GM12878 (cell line): ENCODE measurements around the gene CACNA1G. TPM values are rescaled to one million over a fixed set of nuclear protein-coding genes. Genes with fewer than 3 reads are reported as not detected.

Source experiments
- ATAC-seq: fragments of 200-7000 bp; cut with Tn5 transposase; 3 replicates; pipeline ENCODE4 v1.9.1; 2020; ENCODE audit warnings: mild to moderate bottlenecking, moderate library complexity
- BruUV-seq: library from RNA; stranded (reverse); fragments of 400-500 nt; replicated peaks from 2 replicates; lab custom pipeline; 2021; lab: Mats Ljungman, UMichigan
- CTCF ChIA-PET: fragments of 300-600 bp; sonication (Branson Sonifier 250); formaldehyde crosslinking; extraction: SDS; loops from one replicate; lab custom pipeline; 2021; ENCODE audit warnings: inconsistent platforms; lab: Yijun Ruan, JAX
- POLR2A ChIA-PET: fragments of 350-600 bp; formaldehyde crosslinking; extraction: SDS; loops from one replicate; lab custom pipeline; 2021; ENCODE audit warnings: inconsistent platforms; lab: Charles Lee
- RAD21 ChIA-PET: fragments of 300-600 bp; sonication (Branson Sonifier 250); formaldehyde crosslinking; loops from one replicate; lab custom pipeline; 2023; ENCODE audit warnings: antibody characterized with exemption; ENCODE audit not compliant: unreplicated experiment; lab: Charles Lee
- SMC1A ChIA-PET: fragments of 300-600 bp; sonication (Branson Sonifier 250); formaldehyde crosslinking; loops from one replicate; lab custom pipeline; 2023; ENCODE audit not compliant: unreplicated experiment, uncharacterized antibody; lab: Charles Lee
- DNase-seq: peaks from one replicate; pipeline ENCODE4 v3.0.0-alpha.2; 2011; ENCODE audit warnings: low read depth, low spot score
- FAIRE-seq: peaks from 3 replicates; lab custom pipeline; 2011; peaks lifted over from hg19 to GRCh38; lab: Jason Lieb, UNC
- H2AFZ ChIP-seq: 2 replicates; pipeline ENCODE4 v1.6.0; 2011; ENCODE audit warnings: low read depth, low read length, control low read depth; ENCODE audit not compliant: control insufficient read depth
- H3K27ac ChIP-seq: 2 replicates; pipeline ENCODE4 v1.5.1; 2011; ENCODE audit warnings: control low read depth; ENCODE audit not compliant: control insufficient read depth, insufficient read depth
- H3K27me3 ChIP-seq, 2 experiments: replicated peaks in 1 of 2; 2 replicates each; pipeline versions ENCODE4 v1.6.0 to v1.6.1; 2011; ENCODE audit warnings: low read length in 1 of 2; ENCODE audit not compliant: control insufficient read depth in 2 of 2, insufficient read depth in 2 of 2
- H3K36me3 ChIP-seq, 2 experiments: 2 replicates each; pipeline ENCODE4 v1.5.1; 2011; ENCODE audit warnings: low read length in 1 of 2; ENCODE audit not compliant: control insufficient read depth in 2 of 2, insufficient read depth in 2 of 2
- H3K4me1 ChIP-seq: 2 replicates; pipeline ENCODE4 v1.6.1; 2011; ENCODE audit warnings: mild to moderate bottlenecking, low read length, moderate library complexity, mixed read lengths; ENCODE audit not compliant: control insufficient read depth, insufficient read depth
- H3K4me2 ChIP-seq: 2 replicates; pipeline ENCODE4 v1.6.0; 2011; ENCODE audit warnings: control low read depth; ENCODE audit not compliant: control insufficient read depth, insufficient read depth
- H3K4me3 ChIP-seq: fragments of 200-600 bp; sonication (generic); 2 replicates; pipeline ENCODE4 v1.5.1; 2016
- H3K79me2 ChIP-seq: 2 replicates; pipeline ENCODE4 v1.6.0; 2011; ENCODE audit warnings: low read length; ENCODE audit not compliant: control insufficient read depth, insufficient read depth
- H3K9ac ChIP-seq: 2 replicates; pipeline ENCODE4 v1.8.0; 2011; ENCODE audit warnings: low read length, control low read depth, mixed read lengths; ENCODE audit not compliant: control insufficient read depth, insufficient read depth
- H3K9me3 ChIP-seq: replicated peaks from 3 replicates; pipeline ENCODE4 v1.5.1; 2011; ENCODE audit warnings: mild to moderate bottlenecking, low read length; ENCODE audit not compliant: control insufficient read depth, insufficient read depth
- H4K20me1 ChIP-seq: 2 replicates; pipeline ENCODE4 v1.6.0; 2011; ENCODE audit not compliant: control insufficient read depth, insufficient read depth
- IKZF1 ChIP-seq: fragments of 450-650 bp; conservative IDR thresholded peaks from 2 replicates; pipeline ENCODE4 v1.6.1; 2017; ENCODE audit warnings: antibody characterized with exemption, mild to moderate bottlenecking
- KAT2A ChIP-seq: conservative IDR thresholded peaks from 2 replicates; pipeline ENCODE4 v1.6.1; 2011; ENCODE audit warnings: low read depth, low read length; ENCODE audit not compliant: control insufficient read depth
- NFXL1 ChIP-seq: fragments of 450-650 bp; IDR thresholded peaks from 2 replicates; pipeline ENCODE4 v1.6.1; 2017; ENCODE audit warnings: antibody characterized with exemption, mild to moderate bottlenecking, borderline replicate concordance
- SIN3A ChIP-seq: IDR thresholded peaks from 2 replicates; pipeline ENCODE4 v1.6.1; 2012; ENCODE audit warnings: low read depth, low read length, improper control_type of control experiment
- WGBS: methylation state at CpG from one replicate; pipeline ENCODE4 v1.1.6; 2016; ENCODE audit warnings: low lambda C conversion rate; ENCODE audit not compliant: insufficient replicate concordance, insufficient coverage; ENCODE audit errors: missing lambda C conversion rate; 5-methylcytosine and 5-hydroxymethylcytosine counted together
- in situ Hi-C: fragments of 300-500 bp; cut with MboI; formaldehyde crosslinking; loops from 9 replicates; pipeline ENCODE4 v1.14.3; 2018; ENCODE audit warnings: mixed read lengths
- intact Hi-C: fragments of 100-400 bp; cut with micrococcal nuclease; formaldehyde crosslinking; loops from one replicate; pipeline ENCODE4 v1.14.2; 2022; ENCODE audit not compliant: unreplicated experiment
- polyA plus RNA-seq, 11 experiments: library from polyadenylated mRNA; depleted of rRNA in 4 of 11; unstranded in 6 of 11; stranded (reverse) in 5 of 11; fragments of >200 nt; fragmentation: Nextera tagmentation in 4 of 11; fragmentation: Illumina TruSeq in 1 of 11; extraction: Ambion mirVana in 4 of 11; extraction: Trizol in 1 of 11; gene quantifications; 1 replicate in 1 of 11; 2 replicates in 10 of 11; pipeline versions ENCODE4 v1.2.1 to v1.2.3, GENCODE V29; 2011 to 2016; ENCODE audit warnings: inconsistent platforms in 2 of 11, missing spikeins in 2 of 11, low read depth in 1 of 11
- total RNA-seq, 4 experiments: library from RNA; depleted of rRNA in 3 of 4; stranded (reverse); fragments of >200 nt in 3 of 4; fragmentation: Illumina TruSeq in 1 of 4; extraction: Trizol in 1 of 4; gene quantifications; 2 replicates each; pipeline versions ENCODE4 v1.2.1 to v1.2.3, GENCODE V29; 2013 to 2021
- TF ChIP-seq, protein P1 (sequence below): fragments of 450-650 bp; IDR thresholded peaks from 2 replicates; pipeline ENCODE4 v1.6.1; 2017; ENCODE audit warnings: mild to moderate bottlenecking, moderate library complexity
- TF ChIP-seq, protein P2 (sequence below): fragments of 450-650 bp; formaldehyde crosslinking; IDR thresholded peaks from 2 replicates; pipeline ENCODE4 v1.5.0; 2022; ENCODE audit warnings: mild to moderate bottlenecking, missing genetic modification characterization

The CACNA1G gene
- total and polyA plus RNA-seq, 10 of the 15 experiments (the other 5 are each of a cell fraction or from before 2014, with no cell fraction given), result 0.03 to 0.15 TPM; not detected in 8

DNA sequence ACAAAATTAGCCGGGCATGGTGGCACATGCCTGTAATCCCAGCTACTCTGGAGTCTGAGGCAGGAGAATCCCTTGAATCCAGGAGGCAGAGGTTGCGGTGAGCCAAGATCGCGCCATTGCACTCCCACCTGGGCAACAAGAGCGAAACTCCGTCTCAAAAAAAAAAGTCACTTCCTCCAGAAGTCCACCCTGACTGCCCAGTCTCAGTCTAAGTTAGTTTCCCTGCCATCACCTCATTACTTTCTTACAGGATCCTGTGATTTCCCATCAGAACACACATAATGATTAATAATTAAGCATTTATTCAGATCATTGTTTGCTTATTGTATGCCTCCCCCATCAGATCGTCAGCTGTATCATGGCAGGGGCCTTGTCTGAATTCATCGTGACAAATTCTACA lies 105.8 kb downstream of the CACNA1G start (continued):
- TF ChIP-seq, protein P1, sequence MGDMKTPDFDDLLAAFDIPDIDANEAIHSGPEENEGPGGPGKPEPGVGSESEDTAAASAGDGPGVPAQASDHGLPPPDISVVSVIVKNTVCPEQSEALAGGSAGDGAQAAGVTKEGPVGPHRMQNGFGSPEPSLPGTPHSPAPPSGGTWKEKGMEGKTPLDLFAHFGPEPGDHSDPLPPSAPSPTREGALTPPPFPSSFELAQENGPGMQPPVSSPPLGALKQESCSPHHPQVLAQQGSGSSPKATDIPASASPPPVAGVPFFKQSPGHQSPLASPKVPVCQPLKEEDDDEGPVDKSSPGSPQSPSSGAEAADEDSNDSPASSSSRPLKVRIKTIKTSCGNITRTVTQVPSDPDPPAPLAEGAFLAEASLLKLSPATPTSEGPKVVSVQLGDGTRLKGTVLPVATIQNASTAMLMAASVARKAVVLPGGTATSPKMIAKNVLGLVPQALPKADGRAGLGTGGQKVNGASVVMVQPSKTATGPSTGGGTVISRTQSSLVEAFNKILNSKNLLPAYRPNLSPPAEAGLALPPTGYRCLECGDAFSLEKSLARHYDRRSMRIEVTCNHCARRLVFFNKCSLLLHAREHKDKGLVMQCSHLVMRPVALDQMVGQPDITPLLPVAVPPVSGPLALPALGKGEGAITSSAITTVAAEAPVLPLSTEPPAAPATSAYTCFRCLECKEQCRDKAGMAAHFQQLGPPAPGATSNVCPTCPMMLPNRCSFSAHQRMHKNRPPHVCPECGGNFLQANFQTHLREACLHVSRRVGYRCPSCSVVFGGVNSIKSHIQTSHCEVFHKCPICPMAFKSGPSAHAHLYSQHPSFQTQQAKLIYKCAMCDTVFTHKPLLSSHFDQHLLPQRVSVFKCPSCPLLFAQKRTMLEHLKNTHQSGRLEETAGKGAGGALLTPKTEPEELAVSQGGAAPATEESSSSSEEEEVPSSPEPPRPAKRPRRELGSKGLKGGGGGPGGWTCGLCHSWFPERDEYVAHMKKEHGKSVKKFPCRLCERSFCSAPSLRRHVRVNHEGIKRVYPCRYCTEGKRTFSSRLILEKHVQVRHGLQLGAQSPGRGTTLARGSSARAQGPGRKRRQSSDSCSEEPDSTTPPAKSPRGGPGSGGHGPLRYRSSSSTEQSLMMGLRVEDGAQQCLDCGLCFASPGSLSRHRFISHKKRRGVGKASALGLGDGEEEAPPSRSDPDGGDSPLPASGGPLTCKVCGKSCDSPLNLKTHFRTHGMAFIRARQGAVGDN, result no peak
- no peak for TF ChIP-seq SIN3A

DNA sequence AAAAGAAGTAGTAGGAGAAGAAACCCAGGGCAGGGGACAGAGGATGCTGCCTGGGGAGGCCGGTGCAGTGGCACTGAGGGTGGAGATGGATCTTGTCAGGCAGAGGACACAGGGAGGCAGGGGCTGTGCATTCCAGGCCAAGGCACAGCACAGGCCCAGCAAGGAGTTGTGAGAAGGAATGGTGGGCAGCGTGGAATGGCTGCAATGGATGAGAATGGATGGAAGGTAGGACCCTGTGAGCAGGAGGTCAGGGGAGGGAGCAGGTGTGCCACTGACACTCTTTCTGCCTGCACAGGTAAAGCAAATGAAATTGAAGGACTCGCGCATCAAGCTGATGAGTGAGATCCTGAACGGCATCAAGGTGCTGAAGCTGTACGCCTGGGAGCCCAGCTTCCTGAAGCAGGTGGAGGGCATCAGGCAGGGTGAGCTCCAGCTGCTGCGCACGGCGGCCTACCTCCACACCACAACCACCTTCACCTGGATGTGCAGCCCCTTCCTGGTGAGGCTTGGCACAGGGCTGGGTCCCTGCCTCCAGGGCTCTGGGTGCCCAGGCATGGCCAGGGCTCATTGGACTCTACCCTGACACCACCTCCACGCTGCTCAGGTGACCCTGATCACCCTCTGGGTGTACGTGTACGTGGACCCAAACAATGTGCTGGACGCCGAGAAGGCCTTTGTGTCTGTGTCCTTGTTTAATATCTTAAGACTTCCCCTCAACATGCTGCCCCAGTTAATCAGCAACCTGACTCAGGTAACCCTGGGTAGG lies 106.9 kb downstream of the CACNA1G start:
- Histone ChIP-seq H3K9ac (no peak overlapping the region), H3K36me3 (no peaks in the 10 kb centered on the region), H3K4me2 (no peak overlapping the region), H3K4me3 (no peak overlapping the region), H4K20me1 (no peaks in the 10 kb centered on the region), H3K9me3 (no peaks in the 10 kb centered on the region), H3K4me1 (no peaks in the 10 kb centered on the region), H3K27me3 (no peaks in the 10 kb centered on the region), H3K79me2 (no peaks in the 10 kb centered on the region), H3K27ac (no peak overlapping the region), H2AFZ (no peak overlapping the region)
- ChIA-PET RAD21 (no interaction called here), SMC1A (interaction anchor here (0.9 kb wide), 1 partner anchor 31 kb away, joined by 3 read pairs; no protein-coding TSS in a partner anchor), CTCF (no interaction called here), POLR2A (no interaction called here)
- ATAC-seq (no peak), FAIRE-seq (no peak), DNase-seq (no peak)
- intact Hi-C loops, result no loop called here
- TF ChIP-seq IKZF1 (no peak), NFXL1 (no peak), KAT2A (no peak)
- TF ChIP-seq, protein P2, sequence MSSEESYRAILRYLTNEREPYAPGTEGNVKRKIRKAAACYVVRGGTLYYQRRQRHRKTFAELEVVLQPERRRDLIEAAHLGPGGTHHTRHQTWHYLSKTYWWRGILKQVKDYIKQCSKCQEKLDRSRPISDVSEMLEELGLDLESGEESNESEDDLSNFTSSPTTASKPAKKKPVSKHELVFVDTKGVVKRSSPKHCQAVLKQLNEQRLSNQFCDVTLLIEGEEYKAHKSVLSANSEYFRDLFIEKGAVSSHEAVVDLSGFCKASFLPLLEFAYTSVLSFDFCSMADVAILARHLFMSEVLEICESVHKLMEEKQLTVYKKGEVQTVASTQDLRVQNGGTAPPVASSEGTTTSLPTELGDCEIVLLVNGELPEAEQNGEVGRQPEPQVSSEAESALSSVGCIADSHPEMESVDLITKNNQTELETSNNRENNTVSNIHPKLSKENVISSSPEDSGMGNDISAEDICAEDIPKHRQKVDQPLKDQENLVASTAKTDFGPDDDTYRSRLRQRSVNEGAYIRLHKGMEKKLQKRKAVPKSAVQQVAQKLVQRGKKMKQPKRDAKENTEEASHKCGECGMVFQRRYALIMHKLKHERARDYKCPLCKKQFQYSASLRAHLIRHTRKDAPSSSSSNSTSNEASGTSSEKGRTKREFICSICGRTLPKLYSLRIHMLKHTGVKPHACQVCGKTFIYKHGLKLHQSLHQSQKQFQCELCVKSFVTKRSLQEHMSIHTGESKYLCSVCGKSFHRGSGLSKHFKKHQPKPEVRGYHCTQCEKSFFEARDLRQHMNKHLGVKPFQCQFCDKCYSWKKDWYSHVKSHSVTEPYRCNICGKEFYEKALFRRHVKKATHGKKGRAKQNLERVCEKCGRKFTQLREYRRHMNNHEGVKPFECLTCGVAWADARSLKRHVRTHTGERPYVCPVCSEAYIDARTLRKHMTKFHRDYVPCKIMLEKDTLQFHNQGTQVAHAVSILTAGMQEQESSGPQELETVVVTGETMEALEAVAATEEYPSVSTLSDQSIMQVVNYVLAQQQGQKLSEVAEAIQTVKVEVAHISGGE (CRISPR knock-in tag), result no peak
- WGBS, result 40% methylated on average over 14 of the region's 14 CpGs
- in situ Hi-C loops, result no loop called here
- no TSS peak for BruUV-seq
